Measurements from ENCODE around the gene EMILIN3.

GRCh38 chr20:41413169-41413568 is 46.6 kb upstream of the EMILIN3 start:
- TF ChIP-seq CTCF (conservative IDR thresholded peaks at IDR 0.05; ENCODE audit: low read depth, low read length) (no peak), EZH2 (IDR thresholded peaks at IDR 0.05; ENCODE audit: borderline replicate concordance, low read depth, low read length, poor library complexity, severe bottlenecking) (no peak)
